NCI-H2227 (cell line): ENCODE data around the gene PLA2G15.
A peak's percentile ranks its signal among the peaks of the same experiment; 100 is the strongest.

ENCODE experiments used
- DNase-seq: peaks from one replicate; lab custom pipeline; 2025; ENCODE audit not compliant: unreplicated experiment; lab: John Stamatoyannopoulos, UW

The PLA2G15 gene

GRCh38 chr16:68244903-68245853 lies at the start of gene PLA2G15:
TSS of gene PLA2G15 (plus strand) at chr16:68245373. CDS start at chr16:68245427, 54 bp downstream.
- peak; percentile 90 for DNase-seq

GRCh38 chr16:68197250-68197649 lies 47.9 kb upstream of the PLA2G15 start:
- DNase-seq = no peak

GRCh38 chr16:68200088-68200783 lies 44.9 kb upstream of the PLA2G15 start:
- DNase-seq = no peak

GRCh38 chr16:68202091-68202519 lies 43.1 kb upstream of the PLA2G15 start:
- DNase-seq = no peak

- DNase-seq = no peak
These were observed 38.9 kb upstream of the PLA2G15 start for GRCh38 chr16:68206245-68206644.

GRCh38 chr16:68214726-68215125 lies 30.4 kb upstream of the PLA2G15 start:
- DNase-seq = no peak

- no peak for DNase-seq
These were observed 29.9 kb upstream of the PLA2G15 start for GRCh38 chr16:68215302-68215701.

GRCh38 chr16:68216240-68216639 lies 28.9 kb upstream of the PLA2G15 start:
- no peak for DNase-seq

- DNase-seq = no peak
These were observed 27.7 kb upstream of the PLA2G15 start for GRCh38 chr16:68217506-68217905.

- no peak for DNase-seq
These were observed 25.3 kb upstream of the PLA2G15 start for GRCh38 chr16:68219725-68220351.

- no peak for DNase-seq
These were observed 22.1 kb upstream of the PLA2G15 start for GRCh38 chr16:68223072-68223471.

GRCh38 chr16:68226116-68226515 lies 19.1 kb upstream of the PLA2G15 start:
- no peak for DNase-seq

- DNase-seq = no peak
These were observed 17.9 kb upstream of the PLA2G15 start for GRCh38 chr16:68227183-68227793.

GRCh38 chr16:68227850-68228553 lies 17.2 kb upstream of the PLA2G15 start:
- DNase-seq = no peak

GRCh38 chr16:68228652-68229051 lies 16.5 kb upstream of the PLA2G15 start:
- no peak for DNase-seq

GRCh38 chr16:68229431-68230175 lies 15.6 kb upstream of the PLA2G15 start:
- DNase-seq = peak; percentile 21

GRCh38 chr16:68230176-68230571 lies 15.0 kb upstream of the PLA2G15 start:
- no peak for DNase-seq

- no peak for DNase-seq
These were observed 14.2 kb upstream of the PLA2G15 start for GRCh38 chr16:68230956-68231355.

- DNase-seq = no peak
These were observed 13.6 kb upstream of the PLA2G15 start for GRCh38 chr16:68231384-68232136.
